Measurements from ENCODE around the gene SORL1. TPM values are rescaled to one million over a fixed set of nuclear protein-coding genes. Genes with fewer than 3 reads are reported as not detected.

The SORL1 gene
- total and polyA plus RNA-seq, 2 of the 13 experiments (the other 11 are each of a cell fraction or from before 2014, with no cell fraction given): 21.3 to 148 TPM

GRCh38 chr11:121449626-121450025 is 2.5 kb upstream of the SORL1 start:
- intact Hi-C loops (cut with micrococcal nuclease; ENCODE audit: unreplicated experiment): loop anchor here (5.0 kb wide), 1 partner anchor 103 kb away; no protein-coding TSS in a partner anchor
- no peak for FAIRE-seq

GRCh38 chr11:121450401-121450800 is 1.7 kb upstream of the SORL1 start:
- Histone ChIP-seq H2AFZ (ENCODE audit: low read length) (no peak overlapping the region), H4K20me1 (ENCODE audit: insufficient read depth, low read length) (no peaks in the 10 kb centered on the region), H3K4me2 (ENCODE audit: low read depth, low read length) (peak overlapping the region; percentile 84), H3K4me1 (ENCODE audit: insufficient read depth, low read length) (peaks cover 80% of the 10 kb centered on the region), H3K9me3 (ENCODE audit: low read length) (no peaks in the 10 kb centered on the region), H3K36me3 (replicated peaks in 1 of 2; ENCODE audit: control insufficient read depth in 1 of 2, insufficient read depth in 2 of 2, low read length in 2 of 2) (no peaks in the 10 kb centered on the region), H3K4me3 (replicated peaks in 1 of 3; ENCODE audit: insufficient read depth in 1 of 3, low read depth in 2 of 3, low read length in 3 of 3) (peak overlapping the region; percentile 70 to 96 (median 94)), H3K27me3 (ENCODE audit: control insufficient read depth in 1 of 2, insufficient read depth in 2 of 2, low read length in 2 of 2) (peaks cover 0 to 6% of the 10 kb centered on the region in 2 experiments; a peak in 1 of 5 replicates), H3K27ac (ENCODE audit: extremely low read length, insufficient read depth, low read length) (no peak overlapping the region), H3K79me2 (ENCODE audit: insufficient read depth, low read length) (peaks cover 32% of the 10 kb centered on the region), H3K9ac (ENCODE audit: insufficient read depth, low read depth, low read length) (peak overlapping the region; percentile 73; the same call in 1 of the 2 replicates)
- WGBS (ENCODE audit: low lambda C conversion rate): 81% methylated on average over 1 of the region's 1 CpG
- TF ChIP-seq ZBTB20 (CRISPR knock-in tag; IDR thresholded peaks at IDR 0.05; ENCODE audit: borderline replicate concordance, low read depth) (no peak), ZNF83 (CRISPR knock-in tag; IDR thresholded peaks at IDR 0.05; ENCODE audit: borderline replicate concordance) (no peak), CHD2 (IDR thresholded peaks at IDR 0.05; ENCODE audit: low read depth, low read length) (no peak), TCF7 (IDR thresholded peaks at IDR 0.05; ENCODE audit: low read depth) (no peak), CEBPB (IDR thresholded peaks at IDR 0.05; ENCODE audit: borderline replicate concordance, low read depth, low read length) (0 out of 2 replicates have a peak, but pooled peaks have one; percentile 12)
- ATAC-seq (no peak), DNase-seq (ENCODE audit: low spot score) (no peak), FAIRE-seq (no peak)
- in situ Hi-C loops (cut with HindIII; ENCODE audit: extremely low pct_ligation_motif_present, low pct_unique_long_range_greater_than_20kb) (loop anchor here (5.0 kb wide), 1 partner anchor 112 kb away; no protein-coding TSS in a partner anchor), intact Hi-C loops (cut with micrococcal nuclease; ENCODE audit: unreplicated experiment) (loop anchor here (5.0 kb wide), 1 partner anchor 102 kb away; no protein-coding TSS in a partner anchor)
- BruUV-seq (replicated peaks): no TSS peak
- POLR2A ChIA-PET: interaction anchor here (1.1 to 2.5 kb wide), 2 partner anchors 10 to 115 kb away, joined by 3 to 21 read pairs; no protein-coding TSS in a partner anchor
- CTCF ChIA-PET (ENCODE audit: low intra/inter-chr PET ratio, low total read pairs): no interaction called here

More at GRCh38 chr11:121449626-121450025, 2.5 kb upstream of the SORL1 start:
- Histone ChIP-seq H3K27ac (ENCODE audit: extremely low read length, insufficient read depth, low read length) (no peak overlapping the region), H3K4me1 (ENCODE audit: insufficient read depth, low read length) (peaks cover 73% of the 10 kb centered on the region), H3K4me3 (replicated peaks in 1 of 3; ENCODE audit: insufficient read depth in 1 of 3, low read depth in 2 of 3, low read length in 3 of 3) (no peak overlapping the region), H2AFZ (ENCODE audit: low read length) (no peak overlapping the region), H3K27me3 (ENCODE audit: control insufficient read depth in 1 of 2, insufficient read depth in 2 of 2, low read length in 2 of 2) (peaks cover 0 to 6% of the 10 kb centered on the region in 2 experiments; a peak in 1 of 5 replicates), H3K79me2 (ENCODE audit: insufficient read depth, low read length) (peaks cover 24% of the 10 kb centered on the region), H4K20me1 (ENCODE audit: insufficient read depth, low read length) (no peaks in the 10 kb centered on the region), H3K4me2 (ENCODE audit: low read depth, low read length) (peak overlapping the region; percentile 13; the same call in 1 of the 2 replicates), H3K9me3 (ENCODE audit: low read length) (no peaks in the 10 kb centered on the region), H3K36me3 (replicated peaks in 1 of 2; ENCODE audit: control insufficient read depth in 1 of 2, insufficient read depth in 2 of 2, low read length in 2 of 2) (no peaks in the 10 kb centered on the region), H3K9ac (ENCODE audit: insufficient read depth, low read depth, low read length) (no peak overlapping the region)
- 93% methylated on average over 2 of the region's 2 CpGs for WGBS (ENCODE audit: low lambda C conversion rate)
- POLR2A ChIA-PET: no interaction called here
- DNase-seq (ENCODE audit: low spot score): no peak
- ATAC-seq: no peak
- no TSS peak for BruUV-seq (replicated peaks)
- TF ChIP-seq ZBTB46 (CRISPR knock-in tag; IDR thresholded peaks at IDR 0.05; ENCODE audit: borderline replicate concordance): no peak
- no peak for TF ChIP-seq TSC22D2 (CRISPR knock-in tag; IDR thresholded peaks at IDR 0.05; ENCODE audit: borderline replicate concordance)
- no peak for TF ChIP-seq NCOR1 (IDR thresholded peaks at IDR 0.05; ENCODE audit: borderline replicate concordance, low read length)
- no peak for TF ChIP-seq HIVEP1 (CRISPR knock-in tag; IDR thresholded peaks at IDR 0.05)
- no peak for TF ChIP-seq U2AF1 (optimal IDR thresholded peaks at IDR 0.05; ENCODE audit: low read depth, low read length)
- CTCF ChIA-PET (ENCODE audit: low intra/inter-chr PET ratio, low total read pairs): no interaction called here
- in situ Hi-C loops (cut with HindIII; ENCODE audit: extremely low pct_ligation_motif_present, low pct_unique_long_range_greater_than_20kb): loop anchor here (5.0 kb wide), 1 partner anchor 113 kb away; no protein-coding TSS in a partner anchor

All from HepG2 (cell line).